GM04504 (cell line): ENCODE results near the gene TOP1.
"Not testable (repeated sequence)": the region's sequence is repeated elsewhere in the genome, so short reads cannot be mapped to it uniquely, and the experiment has no call there.

ENCODE experiments used
- DNase-seq: peaks from one replicate; pipeline ENCODE4 v3.0.0-alpha.2; 2012; ENCODE audit warnings: low read depth

TOP1 gene

DNA sequence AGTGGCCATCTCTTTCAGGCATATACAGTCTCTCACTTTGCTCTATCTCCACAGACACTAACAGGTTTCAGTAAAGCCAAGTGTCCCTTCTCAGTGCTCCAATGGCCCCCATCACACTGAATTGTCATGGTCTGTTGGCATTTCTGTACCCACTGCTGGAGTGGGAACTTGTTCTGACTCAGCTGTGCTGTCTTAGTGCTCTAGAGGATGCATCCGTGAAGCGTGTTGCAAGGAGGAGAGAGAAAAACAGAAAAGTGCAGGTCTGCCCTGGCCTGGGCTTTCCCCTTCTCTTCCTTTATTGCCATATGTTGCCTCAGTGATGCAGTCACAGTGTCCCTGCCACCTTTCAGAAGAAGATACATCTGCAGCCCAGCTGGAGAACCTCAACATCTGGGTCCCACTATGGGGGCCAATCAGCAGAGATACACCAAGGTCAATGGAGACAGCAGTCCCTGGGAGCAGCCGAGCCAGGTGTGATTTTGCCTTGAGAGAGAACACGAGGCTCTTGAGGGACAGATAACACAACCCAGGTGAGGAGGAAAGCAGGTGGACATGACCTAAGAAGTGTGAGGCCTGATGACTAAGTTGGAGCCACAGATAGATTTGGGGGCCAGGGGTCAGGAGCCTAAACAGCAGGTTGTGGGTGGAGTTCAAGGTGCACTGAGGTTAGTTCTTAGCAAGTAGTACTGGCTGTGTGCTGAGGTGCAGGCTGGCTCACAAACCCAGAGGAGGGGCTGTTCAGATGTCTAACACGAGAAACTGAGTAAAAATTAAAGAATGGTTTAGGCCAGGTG lies 103.2 kb downstream of the TOP1 start:
- no peak for DNase-seq

- DNase-seq = not testable (repeated sequence)
Observed at GRCh38 chr20:41132388-41132775, 103.8 kb downstream of the TOP1 start.

GRCh38 chr20:41133709-41134361 lies 105.2 kb downstream of the TOP1 start:
- no peak for DNase-seq

DNA sequence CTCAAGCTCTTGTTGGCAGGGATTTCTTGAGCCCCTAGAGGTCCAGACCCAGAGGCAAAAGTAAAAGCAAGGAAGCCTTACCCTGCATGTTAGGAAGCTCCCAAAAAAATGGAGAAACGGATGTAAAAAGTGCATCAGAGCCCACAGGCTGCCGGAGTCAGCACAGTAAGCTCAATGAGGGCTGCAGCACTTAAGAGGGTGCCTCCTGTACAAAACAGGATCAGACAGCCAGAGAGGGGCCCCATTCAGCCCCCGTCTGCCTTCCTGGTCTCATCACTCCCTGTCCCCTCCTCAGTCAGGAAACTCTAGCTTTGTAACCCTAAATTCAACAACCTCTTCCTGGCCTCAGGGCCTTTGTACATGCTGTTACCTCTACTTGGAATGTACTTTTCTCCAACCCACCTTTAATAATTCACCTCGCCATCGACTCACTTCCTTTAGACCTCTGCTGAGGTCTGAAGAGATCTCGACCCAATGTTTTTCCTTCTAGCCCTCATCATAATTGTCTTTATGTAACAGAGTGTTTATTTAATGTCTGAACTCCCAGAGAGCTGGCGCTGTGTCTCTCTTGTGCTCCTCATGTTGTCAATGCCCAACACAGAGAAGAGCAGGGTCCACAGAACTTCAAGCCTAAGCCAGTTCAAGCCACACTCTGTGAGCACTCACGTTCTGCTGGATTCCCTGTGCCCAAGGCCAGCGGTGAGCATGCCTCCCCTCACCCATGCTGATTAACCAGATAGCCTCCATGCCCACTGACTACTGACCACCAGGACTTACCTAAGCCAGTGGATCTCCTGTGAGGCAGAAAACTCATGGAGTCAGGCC lies 106.0 kb downstream of the TOP1 start:
- DNase-seq = no peak

DNA sequence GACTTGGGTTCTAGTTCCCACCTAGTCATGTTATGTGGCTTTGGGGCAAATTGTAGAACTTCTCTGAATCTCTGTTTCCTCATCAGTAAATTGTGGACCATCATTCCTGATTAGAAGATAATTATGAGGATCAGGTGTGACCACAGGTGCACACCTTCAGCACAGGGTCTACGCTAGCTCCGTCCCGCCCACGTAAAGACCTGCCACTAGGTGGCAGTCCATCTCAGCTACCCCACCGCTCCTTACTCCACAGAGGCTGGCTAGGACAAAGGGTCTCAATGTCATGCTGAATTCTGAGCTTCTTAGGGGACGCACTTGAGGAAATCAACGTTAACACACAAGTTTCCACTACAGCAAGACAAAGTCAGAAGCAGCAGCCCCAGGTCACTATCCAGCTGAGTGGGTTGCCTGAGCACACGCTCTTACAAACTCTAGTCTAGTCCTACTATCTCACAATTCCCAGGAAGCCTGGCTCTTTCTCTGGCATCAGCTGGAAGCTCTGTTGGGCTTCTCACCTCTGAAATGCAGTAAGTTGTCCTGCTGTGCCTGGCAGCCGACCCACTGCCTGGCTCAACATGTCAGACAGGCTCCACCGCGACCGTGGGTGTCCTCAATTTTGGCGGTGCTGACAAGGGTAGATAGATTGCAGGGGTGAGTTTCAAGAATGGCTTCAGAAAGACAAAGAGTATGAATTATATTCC lies 106.7 kb downstream of the TOP1 start:
- no peak for DNase-seq

DNA sequence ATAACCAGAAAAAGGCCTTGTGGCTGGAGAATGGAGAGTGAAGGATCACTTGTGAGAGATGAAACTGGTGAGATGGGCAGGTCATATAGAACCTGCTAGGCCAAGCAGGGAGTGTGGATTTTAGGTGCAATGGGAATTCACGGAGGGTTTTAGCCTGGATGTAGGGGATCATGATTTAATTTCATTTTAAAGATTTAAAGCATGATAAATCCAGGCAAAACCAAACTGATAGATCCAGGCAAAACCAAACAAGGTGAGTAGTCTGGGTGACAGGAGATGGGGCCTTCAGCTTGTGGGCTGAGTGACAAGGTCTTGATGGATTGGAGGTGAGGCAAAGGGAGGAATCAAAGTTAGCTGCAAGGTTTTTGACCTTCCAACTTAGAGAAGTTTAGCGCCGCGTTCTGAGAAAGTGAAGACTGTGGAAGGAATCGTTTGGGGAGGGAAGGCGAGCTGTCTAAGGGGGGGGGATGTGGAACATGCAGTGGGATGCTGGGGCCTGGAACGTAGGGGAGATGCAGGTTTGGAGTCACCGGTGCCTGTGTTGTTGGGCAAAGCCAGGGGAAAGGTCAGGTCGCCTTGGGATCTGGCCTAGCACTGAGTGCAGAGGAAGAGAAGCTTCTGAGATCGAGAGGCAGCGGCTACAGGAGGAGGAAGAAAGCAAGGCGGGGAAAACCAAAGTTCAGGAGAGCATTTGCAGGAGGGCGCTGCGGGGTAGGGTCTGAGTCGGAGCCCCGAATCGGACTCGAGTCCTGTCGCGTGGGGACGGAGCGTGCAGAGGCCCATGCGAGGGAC lies 107.5 kb downstream of the TOP1 start:
- no peak for DNase-seq

DNA sequence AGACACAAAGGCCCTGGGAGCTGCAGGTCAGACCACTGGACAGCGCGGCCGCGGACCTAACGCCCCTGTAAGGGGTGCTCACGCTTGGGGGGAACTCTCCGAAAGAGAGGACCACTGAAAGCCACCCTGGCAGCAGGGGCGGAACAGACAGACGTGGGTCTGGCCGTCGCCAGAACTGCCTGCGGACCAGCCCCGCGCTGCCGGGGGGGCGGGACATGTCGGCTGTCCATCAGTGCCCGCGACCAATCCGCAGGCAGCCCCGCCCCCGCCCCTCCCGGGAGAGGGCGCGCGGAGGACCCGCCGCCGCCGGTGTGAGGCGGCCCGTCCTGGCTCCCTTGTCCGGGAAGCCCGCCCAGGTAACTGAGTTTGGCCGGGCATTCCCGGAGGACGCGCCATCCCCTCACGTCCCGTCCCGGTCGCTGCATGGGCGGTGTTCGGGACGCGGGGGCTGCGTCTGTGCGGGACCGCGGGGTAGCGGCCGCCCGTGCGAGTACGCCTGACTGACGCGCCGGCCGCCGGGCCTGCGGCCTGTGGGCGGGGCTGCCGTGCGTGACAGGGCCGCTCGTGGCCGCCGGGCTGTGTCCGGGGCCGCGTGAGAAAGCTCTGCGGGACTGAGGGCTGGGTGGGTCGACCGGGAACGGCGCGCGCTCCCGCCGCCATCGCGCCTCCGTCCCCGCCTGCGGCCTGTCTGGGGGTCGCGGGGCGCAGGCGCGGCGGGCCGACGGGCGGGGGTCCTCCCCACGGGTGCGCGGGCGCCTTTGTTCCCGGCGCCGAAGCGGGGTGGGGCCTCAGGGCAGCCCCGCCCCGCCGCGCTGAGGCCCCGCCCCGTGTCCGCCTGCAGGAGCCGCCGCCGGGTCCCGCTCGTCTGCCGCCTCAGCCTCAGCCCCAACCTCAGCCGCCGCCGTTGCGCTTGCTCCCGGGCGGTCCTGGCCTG lies 108.3 kb downstream of the TOP1 start, which contains the start of gene PLCG1:
PLCG1 (plus strand) TSS at position 864 of the 934 bp plus-strand sequence. CDS start 99 bp downstream, outside the sequence.
- peak; percentile 60 for DNase-seq

DNA sequence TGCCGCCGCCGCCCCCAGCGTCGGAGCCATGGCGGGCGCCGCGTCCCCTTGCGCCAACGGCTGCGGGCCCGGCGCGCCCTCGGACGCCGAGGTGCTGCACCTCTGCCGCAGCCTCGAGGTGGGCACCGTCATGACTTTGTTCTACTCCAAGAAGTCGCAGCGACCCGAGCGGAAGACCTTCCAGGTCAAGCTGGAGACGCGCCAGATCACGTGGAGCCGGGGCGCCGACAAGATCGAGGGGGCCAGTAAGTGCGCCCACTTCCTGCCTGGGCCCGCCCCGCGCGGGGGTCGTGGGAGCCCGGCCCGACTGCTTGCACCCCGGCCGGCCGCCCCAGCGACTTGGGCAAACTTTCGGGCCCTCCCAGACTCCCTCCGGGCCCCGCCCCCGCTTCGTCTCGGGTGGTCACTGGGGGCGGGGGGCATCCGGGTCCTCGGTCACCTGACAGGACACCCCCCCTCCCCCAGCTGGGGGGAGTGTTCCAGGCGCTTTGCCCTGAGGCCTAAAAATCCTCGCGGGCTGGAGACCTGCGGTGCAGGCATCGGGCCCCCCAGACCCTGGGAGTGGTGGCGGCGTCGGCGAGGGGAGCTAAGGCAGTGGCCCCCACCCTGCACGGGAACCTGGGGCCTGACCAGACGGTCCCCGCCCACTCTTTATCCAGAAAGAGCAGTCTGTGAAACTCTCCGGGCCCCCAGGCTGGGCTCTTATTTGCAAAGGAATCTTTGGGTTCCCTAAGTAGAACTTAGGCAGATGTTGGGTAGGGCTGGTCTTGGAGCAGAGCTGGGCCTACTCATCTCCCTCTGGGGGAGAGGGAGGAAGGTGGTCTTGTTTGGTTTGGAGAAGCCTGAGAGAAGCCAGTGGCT lies 109.2 kb downstream of the TOP1 start:
- DNase-seq = no peak

- no peak for DNase-seq
Observed at GRCh38 chr20:41138475-41139226, 110.0 kb downstream of the TOP1 start.

GRCh38 chr20:41139227-41140093 lies 110.8 kb downstream of the TOP1 start:
- DNase-seq = no peak

GRCh38 chr20:41140226-41141133 lies 111.9 kb downstream of the TOP1 start:
- DNase-seq = no peak

DNA sequence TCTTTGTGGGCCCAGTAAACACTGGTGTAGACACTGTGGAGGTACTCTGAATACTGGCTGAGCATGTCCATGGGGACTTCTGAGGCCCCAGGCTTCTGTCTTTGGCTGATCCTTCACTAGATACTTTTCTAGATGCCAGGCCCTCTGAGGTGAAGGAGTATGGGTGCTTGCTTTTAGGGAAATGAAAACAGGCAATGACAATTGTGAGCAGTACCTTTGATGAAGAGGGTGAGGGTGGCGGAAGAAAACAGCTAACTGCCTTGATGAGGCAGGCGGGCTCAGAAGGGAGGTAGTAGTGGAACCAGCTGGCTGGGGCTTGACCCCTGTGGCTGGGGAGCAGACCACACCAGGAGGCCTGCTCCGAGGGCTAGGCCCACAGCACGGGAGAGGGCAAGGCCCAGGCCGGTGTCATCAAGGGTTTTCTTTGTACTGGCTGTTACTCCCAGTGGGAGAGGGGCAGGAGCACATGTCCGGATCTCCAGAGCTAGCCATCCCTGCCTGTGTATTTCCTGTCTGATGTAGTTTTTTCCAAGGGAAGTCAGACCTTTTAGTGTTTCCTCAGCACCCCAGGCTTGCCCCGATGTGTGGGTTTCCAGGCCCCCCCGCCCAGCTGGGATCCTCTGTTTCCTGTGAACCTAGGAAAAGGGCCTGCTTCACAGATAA lies 112.7 kb downstream of the TOP1 start:
- DNase-seq = no peak

GRCh38 chr20:41142245-41142644 lies 113.6 kb downstream of the TOP1 start:
- DNase-seq = no peak

GRCh38 chr20:41142919-41143318 lies 114.3 kb downstream of the TOP1 start:
- no peak for DNase-seq

GRCh38 chr20:41143354-41143753 lies 114.7 kb downstream of the TOP1 start:
- DNase-seq = no peak

- no peak for DNase-seq
Observed at GRCh38 chr20:41145317-41145716, 116.7 kb downstream of the TOP1 start.
